ENCODE data around the gene RAB41.
"Not testable (repeated sequence)": the region's sequence is repeated elsewhere in the genome, so short reads cannot be mapped to it uniquely, and the experiment has no call there.

Gene RAB41

DNA sequence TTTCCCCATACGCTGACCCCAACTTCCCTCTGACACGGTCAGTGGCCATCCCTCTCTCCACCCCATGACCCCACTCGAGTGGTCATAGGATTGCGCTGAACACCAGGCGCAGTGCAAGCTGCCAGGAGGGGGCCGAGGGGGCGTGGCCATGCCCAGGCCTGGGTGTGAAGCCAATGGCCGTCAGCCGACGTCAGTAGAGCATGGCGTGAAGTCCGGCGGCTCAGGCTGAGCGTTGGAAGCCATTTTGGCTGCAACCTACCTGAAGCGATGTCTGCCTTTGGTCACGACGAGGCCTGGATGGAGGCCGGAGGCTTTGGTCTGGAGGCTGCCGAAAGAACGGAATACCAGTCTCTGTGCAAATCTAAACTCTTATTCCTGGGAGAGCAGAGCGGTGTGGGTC lies at the start of gene RAB41:
Gene RAB41 (plus strand): TSS at position 222 of the 400 bp plus-strand sequence. CDS start 46 bp downstream, at position 268.
- no peak for DNase-seq

DNA sequence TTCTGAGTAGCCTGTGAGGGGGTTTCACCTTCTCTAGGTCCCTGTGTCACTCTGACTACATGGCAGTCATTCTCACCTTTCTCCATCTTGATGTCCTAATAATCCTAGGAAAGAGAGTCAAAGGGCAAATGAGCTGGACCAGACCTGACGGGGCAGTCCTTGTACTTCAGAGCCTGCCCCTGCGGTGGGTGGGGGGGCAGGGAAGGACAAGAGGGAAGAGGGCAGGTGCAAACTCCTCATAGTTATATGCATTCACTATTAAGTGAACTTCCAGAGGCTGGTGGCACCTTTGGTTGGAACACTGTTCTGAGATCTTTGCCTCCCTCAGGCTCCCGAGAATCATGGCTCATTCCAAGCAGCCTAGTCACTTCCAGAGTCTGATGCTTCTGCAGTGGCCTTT lies 47.6 kb upstream of the RAB41 start, which contains the start of gene AWAT1:
Gene AWAT1 (plus strand): TSS at position 301 of the 400 bp plus-strand sequence. CDS start 41 bp downstream, at position 342.
- no peak for DNase-seq

DNA sequence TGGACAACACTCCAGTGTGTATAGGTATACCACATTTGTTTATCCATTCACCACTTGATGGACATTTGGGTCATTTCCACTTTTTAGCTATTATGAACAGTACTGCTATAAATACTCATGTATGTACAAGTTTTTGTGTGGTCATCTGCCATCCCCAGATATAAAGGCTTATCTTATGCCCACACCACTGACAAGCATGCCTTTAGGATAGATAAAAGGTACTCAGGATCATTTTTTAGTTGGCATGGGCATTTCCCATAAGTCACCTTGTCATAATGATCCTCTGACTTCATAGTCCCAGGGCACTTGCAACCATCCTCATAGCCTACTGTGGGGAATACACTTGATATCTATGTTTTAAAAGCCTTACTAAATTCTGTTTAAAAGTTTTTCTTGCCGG lies 41.2 kb upstream of the RAB41 start:
- no peak for DNase-seq

DNA sequence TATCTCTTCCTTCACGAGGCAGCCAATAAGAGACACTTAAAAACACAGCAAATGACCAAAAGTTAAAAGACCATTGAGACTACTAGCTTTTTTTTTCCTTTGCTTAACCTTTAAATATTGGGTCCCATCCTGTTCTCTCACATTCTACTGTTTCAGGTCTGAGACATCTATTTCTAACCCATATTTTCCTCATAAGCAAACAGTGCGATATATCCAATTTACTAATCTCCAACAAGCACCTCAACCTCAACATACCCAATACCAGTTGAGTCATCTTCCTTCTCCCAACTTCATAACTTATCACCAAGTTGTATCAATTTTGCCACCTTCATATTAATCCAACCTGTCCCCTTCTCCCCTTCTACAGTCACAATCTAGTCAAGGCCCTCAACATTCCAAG lies 40.5 kb upstream of the RAB41 start:
- DNase-seq, result no peak

DNA sequence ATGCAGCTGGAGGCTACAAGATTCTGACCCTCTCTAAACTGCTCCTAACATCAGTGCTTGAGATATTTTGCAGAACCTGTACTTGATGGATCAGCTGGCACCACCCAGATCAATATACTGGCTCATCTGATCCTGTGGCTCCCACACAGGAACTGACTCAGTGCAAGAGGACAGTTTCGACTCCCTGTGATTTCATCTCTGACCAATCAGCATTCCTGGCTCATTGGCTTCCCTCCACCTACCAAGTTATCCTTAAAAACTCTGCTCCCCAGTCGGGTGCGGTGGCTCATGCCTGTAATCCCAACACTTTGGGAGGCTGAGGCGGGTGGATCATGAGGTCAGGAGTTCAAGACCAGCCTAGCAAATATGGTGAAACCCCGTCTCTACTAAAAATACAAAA lies 38.4 kb upstream of the RAB41 start:
- not testable (repeated sequence) for DNase-seq

DNA sequence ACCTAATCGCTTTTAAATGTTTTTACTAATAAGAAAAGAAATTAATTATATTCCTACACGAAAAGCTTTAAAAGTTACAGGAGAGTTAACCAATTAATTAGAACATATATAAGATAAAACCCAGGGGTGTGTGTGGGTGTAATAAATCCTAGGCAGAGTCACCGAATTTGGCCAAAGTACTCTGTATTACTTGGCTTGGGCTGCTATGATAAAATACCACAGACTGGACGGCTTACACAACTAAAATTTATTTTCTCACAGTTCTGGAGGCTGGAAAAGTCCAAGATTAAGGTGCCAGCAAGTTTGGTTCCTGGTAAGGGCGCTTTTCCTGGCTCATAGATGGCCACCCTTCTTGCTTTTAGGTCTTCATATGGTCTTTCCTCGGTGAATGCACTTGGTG lies 37.1 kb upstream of the RAB41 start:
- no peak for DNase-seq

DNA sequence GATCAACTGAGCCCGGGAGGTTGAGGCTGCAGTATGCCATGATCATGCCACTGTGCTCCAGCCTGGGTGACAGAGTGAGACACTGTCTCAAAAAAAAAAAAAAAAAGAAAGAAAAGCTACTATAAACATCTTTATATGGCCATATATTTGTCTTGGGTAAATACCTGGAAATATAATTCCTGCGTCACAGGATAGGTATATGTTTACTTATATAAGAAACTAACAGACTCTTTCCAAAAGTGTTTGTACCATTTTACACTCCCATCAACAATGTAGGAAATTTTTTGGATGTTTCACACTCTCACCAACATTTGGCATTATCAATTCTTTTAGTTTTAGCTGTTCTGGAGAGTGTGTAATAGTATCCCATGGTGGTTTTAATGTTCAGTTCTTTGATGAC lies 34.7 kb upstream of the RAB41 start:
- DNase-seq, result no peak

DNA sequence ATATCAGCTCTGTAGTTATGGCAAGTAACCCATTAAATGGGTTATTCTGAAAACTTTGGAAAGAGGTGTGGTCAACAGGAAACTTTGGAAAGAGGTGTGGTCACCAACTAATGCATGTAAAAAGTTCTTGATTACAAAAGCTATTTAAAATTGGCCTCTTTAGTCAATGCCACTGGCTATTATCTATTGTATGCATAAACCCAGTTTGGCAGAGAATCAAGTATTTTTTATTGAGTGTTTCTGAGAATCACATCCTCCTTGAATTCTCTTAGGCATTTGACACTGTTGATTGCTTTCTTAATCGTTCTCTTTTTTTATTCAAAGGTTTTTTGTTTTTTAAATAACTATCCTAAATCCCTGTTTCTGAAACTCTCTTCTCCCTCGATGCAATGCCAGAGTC lies 29.5 kb upstream of the RAB41 start:
- DNase-seq, result no peak

DNA sequence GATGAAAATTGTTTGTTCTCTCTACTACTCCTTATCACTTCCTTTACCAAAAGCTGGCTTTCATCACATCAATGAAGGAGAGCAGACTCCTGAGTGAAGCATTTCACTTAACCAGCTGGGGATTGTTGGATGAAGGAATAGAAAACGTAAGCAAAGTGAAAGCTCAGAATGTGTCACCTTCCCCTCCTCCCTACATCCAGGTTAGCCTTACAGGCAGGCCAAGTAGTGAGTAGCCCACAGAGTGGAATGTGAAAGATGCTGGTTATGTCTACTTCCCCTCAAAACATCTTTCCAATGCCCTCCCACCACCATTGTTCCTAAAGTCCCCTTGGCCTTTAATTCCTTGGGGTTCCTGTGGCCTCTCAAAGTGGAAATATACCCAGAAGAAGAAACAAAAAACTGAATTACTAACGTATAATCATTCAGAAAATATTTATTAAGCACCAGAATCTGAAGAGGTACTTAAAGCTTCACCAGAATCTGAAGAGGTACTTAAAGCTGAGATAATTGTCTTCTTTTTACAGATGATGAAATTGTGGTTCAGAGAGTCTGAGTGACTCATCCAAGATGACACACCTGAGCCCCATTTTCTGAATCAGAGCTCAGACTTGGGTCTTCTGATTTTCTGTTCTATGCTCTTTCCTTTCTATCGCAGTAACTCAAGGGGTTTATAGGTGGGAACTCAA lies 28.5 kb upstream of the RAB41 start:
- DNase-seq, result no peak

DNA sequence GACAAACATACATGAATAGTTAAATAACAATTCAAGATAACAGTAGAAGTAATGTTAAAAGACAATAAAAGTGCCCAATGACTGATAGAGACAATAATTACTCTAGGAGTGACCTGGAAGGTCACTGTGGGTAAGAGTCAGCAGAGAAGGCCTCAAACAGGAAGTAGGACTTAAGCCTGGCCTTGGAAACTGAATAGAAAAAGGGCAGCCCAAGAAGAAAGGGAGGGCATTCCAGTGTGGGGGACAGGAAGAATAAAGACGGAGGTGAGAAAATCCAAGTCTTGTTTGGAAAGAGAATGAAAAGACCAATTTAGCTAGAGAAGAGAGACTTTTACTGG lies 27.9 kb upstream of the RAB41 start:
- no peak for DNase-seq

DNA sequence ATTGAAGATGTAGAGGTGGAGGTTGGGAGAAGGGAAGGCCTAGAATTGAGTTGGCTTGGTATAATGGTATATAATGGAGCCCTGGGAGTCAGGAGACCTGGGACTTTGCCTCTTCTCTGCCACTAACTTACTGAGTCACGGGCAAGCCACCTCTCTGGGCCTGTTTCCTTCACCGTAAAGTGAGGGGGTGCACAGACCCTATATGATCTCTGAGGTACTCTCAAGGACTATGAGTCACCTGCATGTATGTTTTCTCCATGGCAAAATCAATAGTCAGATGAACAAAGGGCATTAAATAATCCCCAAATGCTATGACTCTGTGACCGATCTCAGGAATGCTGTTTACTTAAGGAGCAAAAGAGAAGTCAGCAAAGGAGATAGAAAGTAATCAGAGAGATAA lies 27.1 kb upstream of the RAB41 start:
- no peak for DNase-seq

DNA sequence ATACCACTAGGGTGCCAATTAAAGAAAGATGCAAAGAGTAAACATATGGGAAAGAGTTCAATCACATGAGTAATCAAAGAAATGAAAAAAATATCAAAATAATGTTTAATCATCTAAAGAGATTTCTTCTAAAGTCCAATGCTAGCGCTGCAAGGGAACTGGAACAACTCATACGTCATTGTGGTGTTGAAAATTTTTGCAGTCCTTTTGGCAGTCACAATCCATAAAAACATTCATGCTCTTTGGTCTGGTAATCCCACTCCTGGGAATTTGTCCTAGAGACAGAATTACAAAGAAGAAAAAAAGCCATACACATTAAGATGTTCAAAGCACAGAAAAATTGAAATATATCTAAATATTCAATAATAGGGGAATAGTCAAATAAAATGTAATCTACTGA lies 26.5 kb upstream of the RAB41 start:
- DNase-seq, result no peak

DNA sequence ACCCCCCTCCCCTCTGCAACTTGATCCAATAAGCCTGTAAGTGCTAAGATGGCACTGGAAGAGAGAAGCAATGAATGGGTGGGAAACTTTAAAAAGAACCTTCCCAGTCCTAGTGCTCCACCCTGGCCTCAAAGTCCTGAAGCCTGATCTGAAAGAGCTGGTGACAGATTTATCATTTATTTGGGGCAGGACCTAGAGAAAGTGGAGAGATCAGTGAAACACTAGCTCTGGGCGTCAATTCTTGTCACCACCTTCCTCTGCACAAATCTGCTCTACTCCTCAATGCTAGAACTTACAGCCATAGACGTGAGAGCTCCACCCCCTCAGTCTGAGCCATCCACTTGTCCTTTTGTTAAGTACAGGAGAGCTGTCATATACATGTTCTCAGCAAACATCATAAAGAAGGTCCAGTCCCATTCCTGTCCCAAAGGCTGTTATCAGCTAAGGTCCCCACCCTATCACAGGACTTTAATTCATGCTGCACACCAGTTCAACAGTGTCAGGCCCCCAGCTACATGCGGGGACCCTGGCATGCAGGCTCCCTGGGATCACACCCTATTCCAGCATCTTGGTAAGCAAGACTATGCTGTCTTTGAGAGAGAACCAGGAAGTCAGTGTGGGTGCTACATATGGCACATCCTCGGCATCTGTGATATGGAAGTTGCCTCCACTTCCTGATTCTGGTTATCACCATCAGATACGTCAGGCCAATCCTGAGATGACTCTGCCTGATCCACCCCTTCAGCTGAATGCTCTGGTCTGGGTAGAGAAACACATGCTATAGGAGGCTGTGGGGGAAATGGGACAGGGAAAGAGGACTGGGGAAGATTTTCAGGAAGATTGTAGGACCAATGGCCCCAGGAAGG lies 24.3 kb upstream of the RAB41 start:
- no peak for DNase-seq

DNA sequence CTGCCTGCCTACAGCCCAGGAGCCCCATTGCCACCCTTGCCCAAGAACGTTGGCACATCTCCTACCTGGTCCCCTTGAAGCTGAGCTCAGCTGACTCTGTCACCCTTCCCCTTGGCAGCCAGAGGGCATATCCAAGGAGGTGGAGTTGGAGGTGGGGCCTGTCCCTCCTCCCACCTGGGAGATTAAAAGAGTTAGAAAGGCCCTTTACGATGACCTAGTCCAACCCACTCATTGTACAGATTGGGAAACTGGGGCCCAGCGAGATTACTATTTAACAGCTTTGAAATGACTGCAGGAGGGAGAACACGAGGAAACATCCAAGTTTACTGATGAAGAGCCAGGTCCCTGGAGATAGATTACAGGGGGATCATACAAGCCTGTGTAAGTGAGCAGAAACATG lies 21.9 kb upstream of the RAB41 start, which contains the start of gene P2RY4:
Gene P2RY4 (minus strand): TSS at position 101 of the 400 bp plus-strand sequence. CDS start 580 bp downstream, outside the sequence.
- no peak for DNase-seq

DNA sequence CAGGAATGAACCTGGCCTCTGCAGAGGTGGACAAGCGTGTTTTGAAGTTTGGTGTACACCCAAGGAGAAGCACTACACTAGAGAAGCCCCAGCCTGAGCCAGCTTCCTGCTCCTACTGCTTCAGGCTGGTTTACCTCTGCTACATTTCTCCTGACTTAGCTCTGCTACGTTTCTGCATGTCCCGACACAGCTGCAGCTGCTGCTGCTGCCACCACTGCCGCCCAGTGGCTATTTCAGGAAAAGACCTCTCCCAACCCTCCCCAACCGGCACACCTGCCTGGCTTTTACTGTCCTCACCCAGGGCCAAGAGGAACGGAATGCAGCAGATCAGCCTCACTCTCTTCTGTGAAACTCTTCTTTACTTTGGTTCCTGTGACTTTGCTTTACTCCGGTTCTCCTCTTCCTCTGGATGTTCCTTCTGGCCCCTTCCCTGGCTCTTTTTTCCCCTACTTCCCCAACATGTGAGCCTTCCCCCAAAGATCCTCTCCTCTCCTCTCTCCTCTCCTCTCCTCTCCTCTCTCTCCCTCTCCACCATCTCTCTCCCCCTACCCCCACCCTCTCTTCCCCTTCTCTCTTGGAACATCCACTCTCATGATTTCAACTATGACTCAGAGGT lies 18.9 kb upstream of the RAB41 start:
- peak; percentile 9 for DNase-seq

DNA sequence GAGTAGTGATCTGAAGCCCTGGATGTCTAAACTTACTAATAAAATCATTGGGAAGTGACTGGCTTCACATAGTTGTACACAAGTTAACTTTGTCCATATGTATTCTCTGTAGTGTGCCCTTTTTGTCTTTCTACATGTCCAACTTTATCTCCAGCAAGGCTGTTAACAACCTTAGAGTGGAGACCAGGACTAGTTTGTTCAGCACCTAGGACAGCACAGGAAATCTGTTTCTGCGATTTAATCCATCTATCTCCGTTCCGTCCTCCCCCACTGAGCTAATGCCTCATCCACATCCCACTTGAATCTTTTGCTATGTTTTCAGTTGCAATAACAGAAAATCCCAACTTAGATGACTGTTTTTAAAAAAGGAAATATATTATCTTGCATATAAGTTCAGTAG lies 17.2 kb upstream of the RAB41 start:
- no peak for DNase-seq

DNA sequence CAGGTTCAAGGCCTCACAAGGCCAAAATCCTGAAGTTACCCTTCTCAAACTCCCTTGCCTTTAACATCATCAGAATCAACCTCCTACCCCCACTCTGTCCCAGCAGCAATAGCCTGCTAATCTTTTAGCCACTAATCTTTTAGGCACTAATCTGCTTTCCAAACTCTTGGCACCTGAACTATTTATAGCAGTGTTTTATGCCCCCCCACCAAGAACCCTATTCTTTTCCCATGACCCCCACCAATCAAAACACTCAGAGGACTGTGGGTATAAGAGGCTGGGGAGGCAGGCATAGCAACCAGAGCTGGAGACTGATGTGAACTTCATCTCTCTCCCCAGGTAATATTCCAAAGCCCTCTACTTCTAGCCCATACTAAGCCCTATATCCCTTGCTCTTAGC lies 13.9 kb upstream of the RAB41 start, which contains the start of gene ARR3:
Gene ARR3 (plus strand): TSS at position 301 of the 400 bp plus-strand sequence. CDS start 1,052 bp downstream, outside the sequence.
- no peak for DNase-seq

DNA sequence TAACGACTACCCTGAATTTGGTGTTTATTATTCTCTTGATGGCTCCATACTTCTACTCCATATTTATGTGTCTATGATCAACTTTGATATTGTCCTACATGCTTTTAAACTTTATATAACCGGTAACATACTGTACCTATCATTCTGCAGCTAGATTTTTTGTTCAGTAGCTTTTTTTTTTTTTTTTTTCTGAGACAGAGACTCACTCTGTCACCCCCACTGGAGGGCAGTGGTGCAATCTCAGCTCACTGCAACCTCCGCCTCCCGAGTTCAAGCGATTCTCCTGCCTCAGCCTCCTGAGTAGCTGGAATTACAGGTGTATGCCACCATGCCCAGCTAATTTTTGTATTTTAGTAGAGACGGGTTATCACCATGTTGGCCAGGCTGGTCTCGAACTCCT lies 7.9 kb upstream of the RAB41 start:
- DNase-seq, result not testable (repeated sequence)

DNA sequence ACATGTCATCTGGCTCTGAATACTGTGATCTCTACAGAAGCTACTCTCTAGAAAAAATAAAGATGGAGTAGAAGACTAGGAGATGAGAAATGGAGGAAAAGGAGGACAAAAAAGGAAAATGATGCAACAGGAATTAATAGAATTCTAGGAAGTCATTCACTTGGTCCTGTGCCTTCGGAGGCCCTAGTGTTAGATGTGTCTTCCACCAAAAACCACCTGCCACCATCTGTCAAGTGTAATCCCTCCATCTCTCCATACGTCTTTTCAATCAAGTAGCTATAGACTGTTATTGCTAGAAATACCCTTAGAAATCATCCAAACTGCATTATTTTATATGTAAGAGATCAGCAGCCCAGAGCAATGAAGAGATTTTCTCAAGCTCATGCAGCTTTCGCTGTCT lies 2.9 kb upstream of the RAB41 start:
- DNase-seq, result no peak

DNA sequence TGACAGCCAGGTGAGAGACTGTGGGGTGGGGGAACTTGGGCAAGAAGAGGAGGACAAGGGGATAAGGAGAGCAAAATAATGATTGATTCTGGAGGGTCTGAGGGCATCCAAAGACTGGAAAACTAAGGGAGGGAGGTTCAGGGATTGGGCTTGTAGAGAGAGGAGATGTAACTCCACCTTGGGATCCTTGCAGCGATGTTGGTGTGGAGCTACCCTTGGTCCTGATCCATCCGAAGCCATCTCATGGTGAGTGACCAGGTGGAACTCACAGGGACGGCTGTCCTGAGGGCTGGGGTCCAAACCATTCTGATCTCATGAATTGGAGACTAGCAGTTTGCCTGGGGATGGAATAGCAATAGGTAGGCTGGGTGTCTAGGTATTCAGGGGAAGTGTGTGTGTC lies 1.4 kb upstream of the RAB41 start:
- DNase-seq, result no peak

DNA sequence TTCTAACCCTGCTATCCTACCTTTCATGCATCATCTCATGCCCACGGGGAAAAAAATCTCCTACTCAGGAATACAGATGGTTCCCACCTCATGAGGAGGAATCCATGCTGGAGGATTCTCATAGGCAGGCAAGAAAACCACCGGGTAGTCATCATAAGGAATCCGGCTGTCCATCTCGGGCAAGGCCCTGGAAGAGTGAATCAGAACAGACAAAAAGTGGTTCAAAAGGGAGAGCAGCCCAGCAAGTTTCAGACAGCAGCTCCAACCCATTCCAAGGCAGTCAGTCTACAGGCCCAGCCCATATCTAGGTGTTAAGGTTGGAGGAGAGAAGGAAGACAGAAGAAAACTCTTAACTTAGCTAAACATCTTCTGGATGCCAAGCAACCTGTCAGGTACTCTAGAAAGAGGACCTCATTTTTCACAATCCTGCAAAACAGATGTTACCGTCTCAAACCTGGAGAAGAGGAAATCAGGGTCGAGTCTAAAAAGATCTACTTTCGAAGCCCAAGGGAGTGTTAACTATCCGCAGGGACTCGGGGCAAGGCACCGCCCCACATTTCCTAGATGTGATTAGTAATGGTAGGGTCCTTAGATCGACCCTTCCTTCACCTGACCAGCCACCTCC lies 7.3 kb downstream of the RAB41 start:
- no peak for DNase-seq

DNA sequence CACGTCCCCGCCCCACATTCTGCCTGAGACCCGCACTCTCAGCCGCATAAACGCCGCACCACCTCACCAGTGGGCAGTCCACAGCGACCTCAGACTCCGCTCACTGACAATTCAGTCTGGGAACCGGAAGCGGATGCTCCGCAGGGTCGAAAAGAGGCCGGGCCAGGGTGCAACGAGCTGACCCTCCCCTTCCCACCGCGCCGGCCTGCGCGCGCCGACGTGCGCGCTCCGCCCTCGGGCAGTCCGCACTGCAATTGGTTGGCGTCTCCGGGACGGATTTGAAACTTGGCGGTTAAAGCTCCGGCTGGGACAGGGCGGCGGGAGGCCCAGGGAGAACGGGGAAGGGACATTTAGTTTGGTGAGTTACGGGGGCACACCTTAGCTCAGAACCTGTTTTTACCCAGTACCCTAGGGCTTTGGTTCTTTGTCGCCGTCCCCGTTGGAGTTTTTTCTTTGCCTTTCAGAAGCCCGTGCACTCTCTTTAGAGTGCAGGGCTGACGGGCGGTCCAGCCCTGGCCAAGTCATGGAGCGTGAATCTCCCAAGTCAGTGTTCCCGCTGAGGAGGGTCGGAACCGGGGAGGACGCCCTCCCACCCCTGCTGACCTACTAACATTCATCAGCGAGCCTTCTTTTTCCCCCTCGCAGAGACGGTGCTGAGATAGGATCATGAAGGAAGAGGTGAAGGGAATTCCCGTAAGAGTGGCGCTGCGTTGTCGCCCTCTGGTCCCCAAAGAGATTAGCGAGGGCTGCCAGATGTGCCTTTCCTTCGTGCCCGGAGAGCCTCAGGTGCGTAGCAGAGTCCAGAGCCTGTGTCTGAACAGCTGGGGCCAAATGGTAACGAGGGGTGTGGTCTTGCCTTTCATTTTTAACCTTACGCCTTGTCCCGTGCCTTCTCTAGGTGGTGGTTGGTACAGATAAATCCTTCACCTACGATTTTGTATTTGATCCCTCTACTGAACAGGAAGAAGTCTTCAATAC lies 8.1 kb downstream of the RAB41 start, which contains the start of the genes KIF4A and PDZD11:
Gene KIF4A (plus strand): TSS at position 312 of the 978 bp plus-strand sequence. CDS start 355 bp downstream, at position 667.
Gene PDZD11 (minus strand): TSS at position 135 of the 978 bp plus-strand sequence. CDS start 586 bp downstream, outside the sequence.
- DNase-seq, result peak; percentile 84

All from CD4-positive, alpha-beta T cell treated with Interleukin-21 for 1 hour (primary cell).